HG03354 (cell line): Measurements from ENCODE around the gene PIH1D1.

ENCODE experiments used
- ATAC-seq: cut with Tn5 transposase; IDR thresholded peaks from one replicate; pipeline ENCODE4 v1.9.1; 2021; ENCODE audit warnings: mild to moderate bottlenecking; ENCODE audit not compliant: unreplicated experiment, poor library complexity, severe bottlenecking

PIH1D1 gene

GRCh38 chr19:49451430-49452181 is at the start of gene PIH1D1:
TSS of gene PIH1D1 (minus strand) at chr19:49451814. CDS start at chr19:49451574, 240 bp downstream.
- peak; percentile 66 for ATAC-seq

- ATAC-seq = no peak
Observed at GRCh38 chr19:49499030-49499670, 47.5 kb upstream of the PIH1D1 start.

GRCh38 chr19:49498475-49498874 is 46.9 kb upstream of the PIH1D1 start:
- ATAC-seq = no peak

- no peak for ATAC-seq
Observed at GRCh38 chr19:49497789-49498103, 46.1 kb upstream of the PIH1D1 start.

GRCh38 chr19:49497047-49497788 is 45.6 kb upstream of the PIH1D1 start:
- ATAC-seq = no peak

GRCh38 chr19:49496574-49497008 is 45.0 kb upstream of the PIH1D1 start:
- no peak for ATAC-seq

GRCh38 chr19:49492573-49493405 is 41.2 kb upstream of the PIH1D1 start:
- ATAC-seq = no peak

GRCh38 chr19:49491804-49492572 is 40.4 kb upstream of the PIH1D1 start:
- ATAC-seq = no peak

GRCh38 chr19:49491030-49491803 is 39.6 kb upstream of the PIH1D1 start:
- no peak for ATAC-seq

GRCh38 chr19:49490287-49491029 is 38.8 kb upstream of the PIH1D1 start:
- no peak for ATAC-seq

GRCh38 chr19:49489601-49490167 is 38.1 kb upstream of the PIH1D1 start:
- ATAC-seq = no peak

- ATAC-seq = no peak
Observed at GRCh38 chr19:49488863-49489537, 37.4 kb upstream of the PIH1D1 start.

- ATAC-seq = no peak
Observed at GRCh38 chr19:49488046-49488862, 36.6 kb upstream of the PIH1D1 start.

GRCh38 chr19:49487277-49488045 is 35.8 kb upstream of the PIH1D1 start, which contains the start of gene RPL13A:
TSS of gene RPL13A (plus strand) at chr19:49487608. CDS start at chr19:49487630, 22 bp downstream.
- ATAC-seq = peak; percentile 90

GRCh38 chr19:49486710-49487276 is 35.2 kb upstream of the PIH1D1 start:
- no peak for ATAC-seq
